MG63 (cell line): ENCODE data around the gene PHKA2. TPM values are rescaled to one million over a fixed set of nuclear protein-coding genes. Genes with fewer than 3 reads are reported as not detected.
"Not testable (repeated sequence)": the region's sequence is repeated elsewhere in the genome, so short reads cannot be mapped to it uniquely, and the experiment has no call there.

Experiments
- DNase-seq: peaks from one replicate; pipeline ENCODE4 v3.0.0-alpha.2; 2020
- H3K27me3 ChIP-seq: fragments of 250-450 bp; sonication (Bioruptor Pico); 2 replicates; pipeline ENCODE4 v1.5.1; 2020; ENCODE audit warnings: mild to moderate bottlenecking, moderate library complexity
- H3K36me3 ChIP-seq: fragments of 250-450 bp; sonication (Bioruptor Pico); 2 replicates; pipeline ENCODE4 v1.5.1; 2020; ENCODE audit warnings: mild to moderate bottlenecking, moderate library complexity
- H3K4me3 ChIP-seq: fragments of 250-450 bp; sonication (Bioruptor Pico); 2 replicates; pipeline ENCODE4 v1.5.1; 2020; ENCODE audit warnings: mild to moderate bottlenecking, moderate library complexity
- H3K9me3 ChIP-seq: fragments of 250-450 bp; sonication (Bioruptor Pico); 2 replicates; pipeline ENCODE4 v1.5.1; 2020; ENCODE audit warnings: mild to moderate bottlenecking, moderate library complexity
- total RNA-seq: library from RNA; depleted of rRNA; stranded (reverse); fragments of >200 nt; shearing (Covaris generic); gene quantifications from 2 replicates; pipeline ENCODE4 v1.2.3, GENCODE V29; 2014; ENCODE audit warnings: low replicate concordance

The PHKA2 gene
- total RNA-seq, 1 experiment from 2014 or later: 13.3 TPM

DNA sequence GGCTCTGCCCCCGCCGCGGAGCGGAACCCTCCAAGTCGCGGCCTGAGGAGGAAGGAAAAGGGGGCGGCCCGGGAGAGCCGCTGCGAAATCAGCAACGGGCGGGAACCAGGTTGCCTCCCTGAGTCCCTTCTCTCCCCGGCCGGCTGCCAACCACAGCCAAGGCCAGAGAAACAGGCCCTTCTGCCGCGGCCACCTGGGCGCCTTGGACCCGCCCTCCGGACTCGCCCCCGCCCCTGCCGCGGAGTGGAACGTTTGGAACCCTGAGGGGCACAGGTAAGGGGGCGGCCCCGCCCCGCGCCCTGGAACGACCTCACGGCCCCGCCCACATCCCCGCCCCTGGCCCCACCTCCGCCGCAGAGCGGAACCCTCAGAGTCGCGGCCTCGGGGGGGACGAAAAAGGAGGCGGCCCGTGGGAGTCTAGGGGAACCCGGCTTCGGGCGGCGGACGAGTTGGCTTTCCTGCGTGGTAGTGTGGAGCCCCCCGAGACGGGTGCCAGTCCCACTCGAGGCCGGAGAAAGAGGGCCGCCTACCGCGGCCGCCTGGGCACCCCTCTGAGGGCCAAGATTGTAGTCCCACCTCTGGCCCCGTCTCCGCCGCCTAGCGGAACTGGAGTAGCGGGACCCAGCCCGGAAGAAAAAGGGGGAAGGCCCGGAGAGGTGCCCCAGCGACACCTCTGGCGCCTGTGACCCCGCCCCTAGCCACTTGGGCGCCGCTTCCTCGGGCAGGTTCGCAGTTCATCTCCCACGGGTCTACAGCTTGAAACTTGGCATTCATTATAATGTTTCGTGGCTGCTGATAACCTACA lies 669 bp upstream of the PHKA2 start:
- DNase-seq: peak; percentile 85
- Histone ChIP-seq H3K4me3 (peak overlapping the region; percentile 69), H3K27me3 (no peaks in the 10 kb centered on the region), H3K36me3 (no peaks in the 10 kb centered on the region), H3K9me3 (no peaks in the 10 kb centered on the region)

DNA sequence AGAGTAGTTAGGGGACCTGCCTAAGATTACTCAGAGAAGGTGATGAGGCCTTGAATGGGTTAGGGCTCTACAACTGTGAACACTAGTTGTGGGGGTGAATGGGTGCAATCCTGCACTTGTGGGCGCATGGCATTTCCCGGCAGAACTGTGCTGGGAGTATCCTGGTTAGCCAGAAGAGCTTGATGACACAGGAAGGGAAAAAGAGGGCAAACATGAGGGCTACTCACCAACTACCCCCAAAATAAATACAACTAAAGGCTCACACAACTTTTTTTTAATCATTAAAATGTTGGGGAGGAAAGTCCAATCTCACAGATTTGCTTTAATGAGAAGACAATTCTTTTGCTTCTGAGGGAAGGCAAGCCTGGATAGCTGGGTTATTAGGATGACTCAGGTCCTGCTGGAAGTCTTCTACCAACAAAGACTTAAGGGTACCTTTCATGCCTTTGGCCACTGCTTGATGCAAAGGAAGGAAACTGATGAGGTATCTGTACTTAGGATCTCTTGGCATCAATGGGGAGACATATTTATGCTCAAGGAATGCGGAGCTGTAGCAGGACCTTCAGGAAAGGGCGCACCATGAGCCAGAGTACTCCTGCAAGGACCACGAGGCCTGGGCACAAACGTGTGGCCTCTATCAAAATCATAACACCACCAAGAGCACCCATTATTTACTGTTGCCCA lies 2.6 kb downstream of the PHKA2 start:
- H3K4me3 ChIP-seq: no peak overlapping the region
- H3K27me3 ChIP-seq: no peaks in the 10 kb centered on the region
- no peaks in the 10 kb centered on the region for H3K36me3 ChIP-seq
- no peak for DNase-seq
- no peaks in the 10 kb centered on the region for H3K9me3 ChIP-seq

DNA sequence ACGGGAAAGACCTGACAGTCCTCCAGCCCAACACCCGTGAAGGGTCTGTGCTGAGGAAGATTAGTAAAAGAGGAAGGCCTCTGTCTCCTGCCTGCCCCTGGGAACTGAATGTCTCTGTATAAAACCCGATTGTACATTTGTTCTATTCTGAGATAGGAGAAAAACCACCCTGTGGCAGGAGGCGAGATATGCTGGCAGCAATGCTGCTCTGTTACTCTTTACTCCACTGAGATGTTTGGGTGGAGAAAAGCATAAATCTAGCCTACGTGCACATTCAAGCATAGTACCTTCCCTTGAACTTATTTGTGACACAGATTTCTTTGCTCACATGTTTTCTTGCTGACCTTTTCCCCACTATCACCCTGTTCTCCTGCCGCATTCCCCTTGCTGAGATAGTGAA lies 3.7 kb downstream of the PHKA2 start:
- H3K4me3 ChIP-seq, H3K36me3 ChIP-seq, H3K27me3 ChIP-seq, DNase-seq, H3K9me3 ChIP-seq: not testable (repeated sequence)

DNA sequence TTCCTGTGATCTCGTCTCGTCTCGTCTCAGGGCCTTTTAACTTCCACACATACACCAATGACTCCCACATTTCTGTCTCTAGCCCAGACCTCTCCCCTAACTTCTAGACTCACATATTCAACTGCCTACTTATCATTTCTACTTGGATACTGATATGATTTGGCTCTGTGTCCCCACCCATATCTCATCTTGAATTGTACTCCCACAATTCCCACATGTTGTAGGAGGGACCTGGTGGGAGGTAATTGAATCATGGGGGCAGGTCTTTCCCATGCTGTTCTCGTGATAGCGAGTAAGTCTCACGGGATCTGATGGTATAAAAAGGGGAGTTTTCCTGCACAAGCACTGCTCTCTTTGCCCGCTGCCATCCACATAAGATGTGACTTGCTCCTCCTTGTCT lies 8.9 kb downstream of the PHKA2 start:
- Histone ChIP-seq H3K4me3 (no peak overlapping the region), H3K36me3 (no peaks in the 10 kb centered on the region), H3K27me3 (no peaks in the 10 kb centered on the region), H3K9me3 (no peaks in the 10 kb centered on the region)
- no peak for DNase-seq

DNA sequence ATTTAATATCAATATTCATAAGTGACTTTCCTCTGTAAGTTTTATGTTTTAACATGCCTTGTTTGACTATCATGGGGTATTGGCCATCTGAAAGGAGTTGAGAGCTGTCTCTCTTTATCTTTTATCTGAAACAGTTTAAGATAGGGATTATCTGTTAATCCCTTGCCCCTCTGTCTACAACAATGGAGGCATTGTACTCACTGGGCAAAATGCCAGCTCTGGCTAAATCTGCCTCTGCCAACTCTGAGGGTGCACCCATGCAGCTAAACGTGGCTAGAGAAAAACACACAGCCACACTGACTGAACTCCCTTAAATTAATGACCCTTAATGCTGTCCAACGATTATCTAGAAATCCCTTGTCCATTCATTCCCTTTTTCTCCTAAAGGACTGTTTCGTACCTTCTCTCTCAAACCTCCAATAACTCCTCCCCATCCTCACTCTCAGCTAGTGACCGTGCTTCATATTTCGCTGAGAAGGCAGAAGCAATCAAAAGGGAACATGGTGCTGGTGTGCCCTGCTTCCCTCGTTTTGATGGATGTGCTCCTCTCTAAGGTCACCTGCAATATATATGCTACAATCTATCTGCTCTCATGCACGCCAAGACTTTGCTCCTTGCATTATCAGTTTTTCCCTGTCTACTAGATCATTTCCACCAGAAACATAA lies 10.3 kb downstream of the PHKA2 start:
- Histone ChIP-seq H3K9me3 (no peaks in the 10 kb centered on the region), H3K36me3 (no peaks in the 10 kb centered on the region), H3K27me3 (no peaks in the 10 kb centered on the region), H3K4me3 (no peak overlapping the region)
- DNase-seq: no peak

DNA sequence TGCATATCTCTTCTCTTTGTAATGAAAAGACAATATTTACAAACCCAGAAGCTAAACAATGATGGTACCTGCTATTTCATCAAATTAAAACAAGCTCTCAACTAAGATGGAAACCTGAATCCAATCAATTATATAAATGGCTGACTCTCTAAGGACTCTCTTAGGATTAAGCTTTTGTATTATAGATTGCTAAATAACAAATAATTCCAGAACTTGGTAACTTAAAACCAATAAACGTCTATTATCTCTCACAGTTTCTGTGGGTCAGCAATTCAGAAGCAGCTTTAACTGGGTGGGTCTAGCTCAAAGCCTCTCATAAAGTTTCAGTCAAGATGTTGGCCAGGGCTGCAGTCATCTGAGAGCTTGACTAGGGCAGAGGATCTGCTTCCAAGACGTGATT lies 12.4 kb downstream of the PHKA2 start:
- Histone ChIP-seq H3K36me3 (no peaks in the 10 kb centered on the region), H3K4me3 (no peak overlapping the region), H3K27me3 (no peaks in the 10 kb centered on the region), H3K9me3 (no peaks in the 10 kb centered on the region)
- DNase-seq: no peak

DNA sequence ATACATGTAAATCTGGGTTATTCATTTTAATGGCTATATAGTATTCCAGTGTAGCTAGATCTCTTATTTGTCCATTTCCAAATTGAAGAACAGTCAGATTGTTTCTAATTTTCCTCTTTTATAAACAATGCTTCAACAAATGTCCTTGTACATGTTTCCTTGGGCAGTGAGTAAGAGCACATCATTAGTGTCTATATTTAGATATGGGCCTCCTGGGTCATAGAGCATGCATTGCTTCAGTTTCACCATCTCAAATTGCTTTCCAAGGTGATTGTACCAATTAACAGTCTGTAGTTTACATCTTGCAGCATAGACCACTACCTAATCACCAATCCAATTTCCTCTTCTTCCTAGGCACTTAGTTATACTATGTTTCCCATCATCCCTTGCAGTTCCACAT lies 13.4 kb downstream of the PHKA2 start:
- H3K4me3 ChIP-seq: no peak overlapping the region
- H3K27me3 ChIP-seq: no peaks in the 10 kb centered on the region
- no peak for DNase-seq
- no peaks in the 10 kb centered on the region for H3K9me3 ChIP-seq
- H3K36me3 ChIP-seq: no peaks in the 10 kb centered on the region

DNA sequence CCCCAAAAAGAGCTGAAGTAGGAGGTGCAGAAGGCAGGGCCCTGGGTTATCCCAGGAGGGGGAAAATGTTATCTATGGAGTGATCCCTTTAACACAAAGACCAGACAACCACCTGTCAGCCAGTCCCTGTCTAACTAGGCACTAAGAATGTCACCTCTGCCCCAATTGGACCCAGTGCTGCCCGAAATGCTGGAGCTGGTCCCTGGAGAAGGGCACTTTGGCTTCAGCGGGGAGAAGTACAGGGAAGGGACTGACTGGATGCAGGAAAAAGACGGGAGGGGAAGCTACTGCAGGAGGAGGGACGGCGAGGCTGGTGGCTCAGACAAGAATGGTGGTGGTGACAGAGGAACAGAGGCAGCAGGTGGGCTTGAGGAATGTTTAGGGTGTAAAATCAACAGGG lies 17.3 kb downstream of the PHKA2 start:
- Histone ChIP-seq H3K27me3 (no peaks in the 10 kb centered on the region), H3K36me3 (no peaks in the 10 kb centered on the region), H3K4me3 (no peak overlapping the region), H3K9me3 (no peaks in the 10 kb centered on the region)
- DNase-seq: no peak

DNA sequence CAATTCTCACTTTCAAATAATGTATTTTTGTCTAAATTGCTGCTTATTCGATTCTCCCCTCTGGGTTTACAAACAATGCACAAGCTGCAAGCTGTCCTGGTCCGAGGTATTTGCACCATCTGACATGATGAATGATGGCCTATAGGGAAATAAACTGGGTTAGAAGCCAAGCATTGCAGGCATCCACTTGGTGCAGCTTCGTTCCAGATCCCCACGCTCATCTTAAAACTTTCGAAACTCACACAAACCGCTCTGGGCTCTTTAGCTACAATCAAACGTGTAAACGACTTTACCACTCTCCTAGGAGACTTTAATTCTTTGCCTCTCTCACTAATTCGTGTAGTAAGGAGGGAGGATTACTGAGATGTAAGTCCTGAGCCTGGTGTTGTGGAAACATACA lies 19.0 kb downstream of the PHKA2 start:
- Histone ChIP-seq H3K4me3 (no peak overlapping the region), H3K9me3 (no peaks in the 10 kb centered on the region), H3K36me3 (no peaks in the 10 kb centered on the region), H3K27me3 (no peaks in the 10 kb centered on the region)
- DNase-seq: no peak

DNA sequence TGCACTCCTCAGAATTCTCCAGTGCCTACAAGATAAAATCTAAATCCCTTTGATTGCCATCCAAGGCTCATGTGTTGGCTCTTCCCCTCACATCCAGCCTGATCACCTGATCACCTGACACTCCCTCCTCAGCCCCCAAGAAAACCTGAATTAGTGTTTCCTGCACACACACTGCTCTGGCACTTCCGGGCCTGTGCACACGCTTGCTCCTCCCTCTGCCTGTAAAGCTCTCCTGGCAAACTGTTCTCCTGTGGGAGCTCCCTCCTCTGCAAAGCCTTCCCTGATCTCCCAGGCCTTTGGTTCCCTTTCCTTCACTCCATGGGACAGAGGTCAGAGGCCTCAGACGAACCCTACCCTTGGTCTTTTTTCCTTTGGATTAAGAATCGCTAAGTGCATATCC lies 19.9 kb downstream of the PHKA2 start:
- Histone ChIP-seq H3K9me3 (no peaks in the 10 kb centered on the region), H3K36me3 (no peaks in the 10 kb centered on the region), H3K4me3 (no peak overlapping the region), H3K27me3 (no peaks in the 10 kb centered on the region)
- DNase-seq: no peak

DNA sequence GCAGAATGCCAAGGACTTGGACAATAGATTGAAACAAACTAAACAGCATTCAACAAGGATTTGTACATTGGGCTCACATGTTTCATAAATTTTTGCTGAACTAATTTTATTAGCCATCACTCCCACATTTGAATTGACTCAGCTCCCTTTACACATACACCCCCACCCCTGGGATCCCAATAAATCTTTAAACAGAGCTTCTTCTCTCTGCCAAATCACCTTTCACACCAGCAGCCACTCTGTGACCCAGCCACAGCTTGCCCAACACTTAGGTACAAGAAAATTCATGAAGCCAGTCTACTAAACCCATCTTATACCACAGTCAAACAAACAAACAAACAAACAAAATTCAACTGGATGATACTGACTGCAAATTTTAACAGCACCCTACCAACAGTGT lies 21.6 kb downstream of the PHKA2 start:
- Histone ChIP-seq H3K9me3 (no peaks in the 10 kb centered on the region), H3K36me3 (no peaks in the 10 kb centered on the region), H3K27me3 (no peaks in the 10 kb centered on the region), H3K4me3 (no peak overlapping the region)
- no peak for DNase-seq

DNA sequence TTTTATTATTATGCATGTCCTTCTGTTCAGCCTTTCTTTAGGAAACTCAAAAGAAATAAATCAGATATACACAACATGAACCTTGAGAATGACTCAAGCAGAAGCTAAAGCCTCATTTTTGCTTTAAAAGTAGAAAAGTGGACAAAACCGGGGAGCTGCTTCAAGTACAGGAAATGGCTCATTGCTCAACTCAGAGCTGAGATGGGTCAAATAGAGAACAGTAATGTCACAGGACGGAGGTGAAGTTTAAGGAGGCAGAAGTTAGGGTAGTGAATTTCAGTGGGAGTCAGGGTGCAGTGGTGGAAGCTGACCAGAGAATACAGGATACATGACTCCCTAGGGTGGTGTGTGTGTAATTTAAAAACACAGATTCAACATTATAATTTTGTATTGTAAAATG lies 22.2 kb downstream of the PHKA2 start:
- Histone ChIP-seq H3K36me3 (no peaks in the 10 kb centered on the region), H3K4me3 (no peak overlapping the region), H3K27me3 (no peaks in the 10 kb centered on the region), H3K9me3 (no peaks in the 10 kb centered on the region)
- DNase-seq: no peak

DNA sequence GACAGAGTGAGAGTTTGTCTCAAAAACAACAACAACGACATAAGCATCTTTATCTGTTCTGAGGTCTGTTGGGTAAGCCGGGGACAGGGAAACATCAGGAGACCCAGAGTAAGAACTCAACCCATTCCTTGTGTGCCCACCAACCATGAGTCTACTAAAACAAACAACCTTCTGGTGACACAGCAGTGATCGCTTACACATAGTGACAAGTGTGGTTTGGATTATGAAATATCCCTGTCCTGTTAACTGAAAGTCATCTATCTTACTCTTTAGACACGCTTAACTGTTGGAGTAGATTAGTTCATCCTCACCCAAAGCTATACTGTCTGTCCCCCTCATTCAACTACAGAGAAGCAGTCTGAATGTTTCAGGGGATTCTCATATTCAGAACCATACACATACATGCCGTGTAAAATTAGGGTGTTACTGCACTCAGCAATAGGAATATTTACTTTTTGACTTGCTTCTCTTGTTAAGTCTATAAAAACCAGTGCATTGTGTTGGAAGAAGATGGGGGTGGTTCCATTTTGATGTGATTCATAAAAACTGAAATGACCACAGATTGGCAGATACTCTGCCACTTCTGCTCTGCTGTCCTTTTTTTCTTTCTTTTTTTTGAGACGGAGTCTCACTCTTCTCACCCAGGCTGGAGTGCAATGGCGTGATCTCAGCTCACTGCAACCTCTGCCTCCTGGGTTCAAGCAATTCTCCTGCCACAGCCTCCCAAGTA lies 27.4 kb downstream of the PHKA2 start:
- H3K4me3 ChIP-seq: no peak overlapping the region
- H3K36me3 ChIP-seq: no peaks in the 10 kb centered on the region
- DNase-seq: no peak
- H3K27me3 ChIP-seq: no peaks in the 10 kb centered on the region
- no peaks in the 10 kb centered on the region for H3K9me3 ChIP-seq

DNA sequence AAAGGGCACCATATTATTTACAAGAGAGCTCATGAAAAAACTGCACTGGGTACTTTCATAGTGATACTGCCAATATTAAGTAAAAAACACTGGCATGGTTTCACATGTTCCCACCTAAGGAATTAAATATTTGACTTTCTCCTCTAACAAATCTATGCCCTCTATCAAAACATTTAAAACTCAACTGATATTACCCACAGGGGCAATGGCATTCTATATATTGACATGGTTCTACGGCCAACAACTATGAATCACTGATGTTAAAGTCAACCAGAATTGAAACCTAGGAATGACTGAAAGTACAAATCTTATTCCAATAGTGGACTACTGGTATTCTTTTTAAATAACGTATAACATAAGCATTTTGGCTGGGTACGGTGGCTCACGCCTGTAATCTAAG lies 28.2 kb downstream of the PHKA2 start:
- Histone ChIP-seq H3K4me3 (no peak overlapping the region), H3K9me3 (no peaks in the 10 kb centered on the region), H3K36me3 (no peaks in the 10 kb centered on the region), H3K27me3 (no peaks in the 10 kb centered on the region)
- DNase-seq: no peak

DNA sequence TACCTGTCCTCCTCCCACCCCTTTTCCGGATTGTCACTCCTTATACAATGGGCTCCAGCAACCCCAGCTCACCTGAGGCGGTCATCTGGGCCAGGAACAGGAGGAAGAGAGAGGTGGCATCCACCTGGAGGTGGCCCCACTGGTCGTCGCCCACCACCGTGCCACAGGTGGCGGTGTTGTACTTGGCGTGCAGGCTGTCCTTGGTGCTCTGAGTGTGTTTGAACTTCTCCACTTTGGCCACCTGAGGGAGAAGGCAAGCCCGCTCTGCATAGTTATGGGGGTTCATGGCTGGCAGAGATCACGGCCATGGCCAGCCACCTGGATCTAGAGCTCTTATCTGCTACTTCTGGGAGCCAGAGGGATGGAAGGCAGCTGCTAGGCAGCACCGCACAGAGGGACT lies 32.9 kb downstream of the PHKA2 start:
- Histone ChIP-seq H3K9me3 (no peaks in the 10 kb centered on the region), H3K4me3 (no peak overlapping the region), H3K27me3 (no peaks in the 10 kb centered on the region), H3K36me3 (no peaks in the 10 kb centered on the region; the same call in 1 of the 2 replicates)
- DNase-seq: no peak

DNA sequence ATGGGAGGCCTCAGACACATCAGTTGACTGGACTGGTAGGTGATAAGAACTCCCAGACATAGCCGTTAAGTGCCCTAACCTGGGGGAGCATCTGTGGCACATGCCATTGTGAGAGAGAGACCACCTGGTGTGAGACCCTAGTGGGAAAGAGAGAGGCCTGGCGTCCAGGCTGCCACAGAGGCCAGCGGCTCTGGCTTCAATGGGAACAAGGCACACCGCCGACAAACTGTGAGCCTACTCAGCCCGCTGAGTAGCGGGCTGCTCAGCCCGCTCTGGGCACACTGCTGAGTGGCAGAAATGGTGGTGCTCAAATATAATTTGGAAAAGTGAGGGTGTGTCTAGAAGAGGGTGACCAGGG lies 34.0 kb downstream of the PHKA2 start:
- H3K27me3 ChIP-seq: no peaks in the 10 kb centered on the region
- DNase-seq: no peak
- no peaks in the 10 kb centered on the region for H3K9me3 ChIP-seq
- no peak overlapping the region for H3K4me3 ChIP-seq
- H3K36me3 ChIP-seq: no peaks in the 10 kb centered on the region; the same call in 1 of the 2 replicates

DNA sequence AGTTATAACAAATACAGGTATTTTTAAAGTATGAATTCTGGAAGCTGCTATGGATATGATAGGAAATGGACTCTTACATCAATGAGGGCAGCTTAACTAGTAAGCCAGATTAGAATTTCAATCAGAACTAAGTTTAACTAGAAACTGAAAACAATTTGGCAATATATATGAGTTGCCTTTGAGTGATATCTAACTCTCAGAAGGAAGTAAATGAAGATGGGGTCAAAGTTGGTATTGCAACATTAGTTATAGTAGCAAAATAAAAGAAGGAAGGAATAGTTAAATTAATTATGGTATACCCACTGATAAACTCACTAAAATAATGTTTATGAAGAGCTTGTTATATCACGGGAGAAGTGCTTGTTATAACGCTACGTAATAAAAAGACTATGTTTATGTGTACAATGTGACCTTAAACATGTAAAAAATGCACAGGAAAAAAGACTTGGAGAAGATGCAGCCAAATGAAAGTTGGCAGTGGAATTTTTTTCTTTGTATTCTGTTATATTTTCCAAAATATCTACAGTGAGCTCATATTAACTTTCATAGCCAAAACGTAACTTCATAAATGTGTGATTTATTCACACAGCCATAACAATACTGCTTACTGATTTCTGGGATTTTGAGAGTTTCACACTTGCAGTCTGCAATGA lies 34.5 kb downstream of the PHKA2 start:
- Histone ChIP-seq H3K9me3 (no peaks in the 10 kb centered on the region), H3K27me3 (no peaks in the 10 kb centered on the region), H3K36me3 (no peaks in the 10 kb centered on the region; the same call in 1 of the 2 replicates), H3K4me3 (no peak overlapping the region)
- no peak for DNase-seq
